Esophagus squamous epithelium (tissue), 4 donors: ENCODE results near the gene APAF1.

Source experiments
- POLR2A ChIP-seq, 4 donors: fragments of 450-650 bp; IDR thresholded peaks; one replicate each; pipeline ENCODE4 v1.6.1; 2017; ENCODE audit warnings: antibody characterized with exemption in 4 of 4, mild to moderate bottlenecking in 4 of 4, moderate library complexity in 3 of 4
- TF ChIP-seq, protein P1 (sequence below), 6 experiments: fragments of 450-650 bp in 4 of 6; fragments of 200-600 bp in 2 of 6; sonication (generic) in 2 of 6; IDR thresholded peaks; one replicate each; pipeline ENCODE4 v1.5.1; 2016 to 2019; ENCODE audit warnings: antibody characterized with exemption in 6 of 6, mild to moderate bottlenecking in 4 of 6, moderate library complexity in 4 of 6

DNA sequence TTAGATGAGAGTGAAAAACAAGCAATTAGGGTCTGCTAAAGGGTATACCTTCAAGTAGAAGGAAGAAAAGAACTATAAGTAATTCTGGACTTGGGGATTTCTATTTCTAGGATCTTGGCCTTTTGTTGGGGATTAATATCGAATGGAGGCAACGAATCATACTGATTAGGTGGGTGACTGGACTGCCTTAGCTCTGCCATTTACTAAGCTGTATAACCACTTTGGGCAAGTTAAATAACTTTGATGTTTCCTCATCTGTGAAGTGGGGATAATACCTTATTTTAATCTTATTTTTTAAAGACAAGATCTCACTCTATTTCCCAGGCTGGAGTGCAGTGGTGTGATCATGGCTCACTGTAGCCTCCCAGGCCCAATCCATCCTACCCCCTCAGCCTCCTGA, 7.1 kb upstream of the APAF1 start:
- TF ChIP-seq, protein P1, sequence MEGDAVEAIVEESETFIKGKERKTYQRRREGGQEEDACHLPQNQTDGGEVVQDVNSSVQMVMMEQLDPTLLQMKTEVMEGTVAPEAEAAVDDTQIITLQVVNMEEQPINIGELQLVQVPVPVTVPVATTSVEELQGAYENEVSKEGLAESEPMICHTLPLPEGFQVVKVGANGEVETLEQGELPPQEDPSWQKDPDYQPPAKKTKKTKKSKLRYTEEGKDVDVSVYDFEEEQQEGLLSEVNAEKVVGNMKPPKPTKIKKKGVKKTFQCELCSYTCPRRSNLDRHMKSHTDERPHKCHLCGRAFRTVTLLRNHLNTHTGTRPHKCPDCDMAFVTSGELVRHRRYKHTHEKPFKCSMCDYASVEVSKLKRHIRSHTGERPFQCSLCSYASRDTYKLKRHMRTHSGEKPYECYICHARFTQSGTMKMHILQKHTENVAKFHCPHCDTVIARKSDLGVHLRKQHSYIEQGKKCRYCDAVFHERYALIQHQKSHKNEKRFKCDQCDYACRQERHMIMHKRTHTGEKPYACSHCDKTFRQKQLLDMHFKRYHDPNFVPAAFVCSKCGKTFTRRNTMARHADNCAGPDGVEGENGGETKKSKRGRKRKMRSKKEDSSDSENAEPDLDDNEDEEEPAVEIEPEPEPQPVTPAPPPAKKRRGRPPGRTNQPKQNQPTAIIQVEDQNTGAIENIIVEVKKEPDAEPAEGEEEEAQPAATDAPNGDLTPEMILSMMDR (IDR thresholded peaks at IDR 0.05) = no peak
- no peak for TF ChIP-seq POLR2A (IDR thresholded peaks at IDR 0.05)
